ENCODE results near the gene MEF2C.

The MEF2C gene

GRCh38 chr5:88888848-88889188 lies 5.8 kb upstream of the MEF2C start:
- no peak for DNase-seq (ENCODE audit: low read depth in 2 of 2)

DNA sequence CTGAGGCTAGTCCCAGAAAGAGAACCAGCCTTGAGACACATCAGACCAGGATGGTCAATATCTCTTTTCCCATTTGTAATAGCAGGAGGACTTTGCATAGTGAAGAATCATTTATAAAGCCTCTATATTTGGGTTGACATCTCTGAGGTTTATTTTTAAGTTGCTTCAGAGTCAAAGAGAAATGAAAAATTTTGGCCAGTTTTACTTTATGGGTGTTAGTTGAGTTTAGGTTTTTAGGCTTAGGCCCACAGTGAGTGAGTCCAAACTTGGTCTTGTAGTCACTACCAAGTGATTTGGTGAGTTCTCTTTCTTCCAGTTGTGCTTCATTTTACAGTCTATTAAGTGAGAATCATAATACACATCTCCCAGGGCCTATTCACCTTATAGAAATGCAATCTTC lies 5.3 kb upstream of the MEF2C start:
- DNase-seq (ENCODE audit: low read depth in 2 of 2): no peak

DNA sequence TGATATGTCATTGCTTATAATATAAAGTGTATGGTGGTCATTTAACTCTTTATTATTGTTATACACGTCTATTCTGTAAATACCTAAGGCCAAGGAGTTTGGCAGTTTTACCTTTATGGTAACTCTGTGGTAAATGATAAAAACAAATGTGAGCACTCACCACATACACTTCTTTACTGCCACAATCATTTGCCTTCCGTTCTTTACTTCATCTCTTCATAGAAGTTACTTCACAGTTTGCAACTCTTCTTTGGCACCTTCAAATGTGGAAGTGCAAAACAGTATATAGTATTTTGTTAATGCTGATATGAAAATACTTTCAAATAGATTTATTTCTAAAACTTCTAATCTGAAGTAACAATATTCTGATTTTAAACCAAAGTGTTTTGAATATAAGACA lies 4.4 kb upstream of the MEF2C start:
- no peak for DNase-seq (ENCODE audit: low read depth in 2 of 2)

DNA sequence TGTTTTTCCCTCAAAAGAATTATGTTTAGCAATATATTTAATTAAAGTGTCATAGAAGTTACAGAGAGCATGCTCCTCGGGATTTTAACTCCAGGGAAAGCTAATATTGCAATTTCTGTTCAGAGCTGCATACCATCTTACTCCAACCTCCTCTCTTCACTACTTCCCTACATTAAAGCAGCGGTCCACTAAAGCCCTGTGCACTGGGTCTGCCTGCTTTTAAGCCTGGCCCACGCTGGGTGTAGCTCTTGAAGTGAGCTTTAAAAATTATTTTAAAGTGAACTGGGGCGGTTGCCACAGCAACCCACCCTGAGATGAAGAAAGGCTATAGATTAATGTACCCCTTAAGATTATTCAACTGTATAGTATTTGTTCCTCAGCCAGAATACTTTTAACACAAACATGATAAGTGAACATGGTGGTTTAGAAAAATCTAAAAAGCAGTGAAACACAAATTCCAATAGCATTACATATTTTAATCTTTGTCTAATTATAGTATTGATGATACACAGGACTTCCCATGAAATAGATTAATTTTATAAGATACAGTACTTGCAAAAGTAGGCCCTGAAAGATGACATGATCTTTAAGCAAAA lies 3.9 kb upstream of the MEF2C start:
- DNase-seq (ENCODE audit: low read depth in 2 of 2): no peak

GRCh38 chr5:88886252-88886651 lies 3.3 kb upstream of the MEF2C start:
- no peak for DNase-seq (ENCODE audit: low read depth in 2 of 2)

GRCh38 chr5:88885002-88885401 lies 2.0 kb upstream of the MEF2C start:
- no peak for DNase-seq (ENCODE audit: low read depth in 2 of 2)

DNA sequence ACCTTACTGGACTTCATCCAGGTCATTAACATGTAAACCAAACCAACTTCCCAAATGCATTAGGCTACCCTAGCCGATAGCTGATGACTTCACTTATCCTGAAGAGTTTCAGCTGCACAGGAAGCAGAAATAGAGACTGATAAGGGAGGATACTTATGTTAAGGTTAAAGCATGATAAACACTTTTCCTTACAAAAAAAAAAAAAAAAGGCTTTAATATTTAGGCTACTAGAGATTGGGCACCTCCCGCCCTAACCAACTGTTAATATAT lies 1.6 kb upstream of the MEF2C start:
- no peak for DNase-seq (ENCODE audit: low read depth in 2 of 2)

DNA sequence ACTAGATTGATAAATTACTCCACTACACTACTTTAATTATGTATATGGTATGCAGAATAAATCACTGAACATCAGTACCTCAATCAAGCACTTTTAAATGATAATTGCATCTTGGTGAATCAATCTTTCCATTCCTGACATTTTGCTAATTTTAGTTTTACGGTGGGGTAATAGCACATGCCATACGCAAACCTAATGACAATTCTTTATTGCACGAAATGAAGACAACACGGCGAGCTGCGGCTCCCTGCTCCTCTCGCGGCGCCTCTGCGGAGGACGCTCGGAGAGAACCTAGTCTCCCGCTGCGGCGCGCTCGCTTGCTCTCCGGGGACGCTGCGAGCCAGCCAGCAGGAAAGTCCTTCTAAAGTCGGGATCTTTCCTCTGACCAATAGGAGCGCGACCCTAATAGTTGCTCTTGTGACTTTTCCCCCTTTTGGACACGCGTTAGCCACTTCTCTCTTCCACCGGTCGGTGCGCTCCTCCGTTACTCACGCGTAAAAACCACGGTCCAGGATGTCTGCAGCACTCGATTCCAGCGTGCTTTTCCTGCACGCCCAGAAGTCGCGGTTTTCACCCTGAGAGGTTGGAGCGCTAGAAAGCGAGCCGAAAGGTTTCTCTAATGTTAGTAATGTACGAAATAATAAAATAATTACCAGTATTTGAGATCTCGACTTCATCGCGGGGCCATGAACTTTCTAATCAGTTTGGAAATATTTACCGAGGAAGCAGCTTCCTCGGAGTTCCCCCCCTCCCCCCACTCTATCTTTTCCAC lies 1.0 kb upstream of the MEF2C start:
- no peak for DNase-seq (ENCODE audit: low read depth in 2 of 2)

DNA sequence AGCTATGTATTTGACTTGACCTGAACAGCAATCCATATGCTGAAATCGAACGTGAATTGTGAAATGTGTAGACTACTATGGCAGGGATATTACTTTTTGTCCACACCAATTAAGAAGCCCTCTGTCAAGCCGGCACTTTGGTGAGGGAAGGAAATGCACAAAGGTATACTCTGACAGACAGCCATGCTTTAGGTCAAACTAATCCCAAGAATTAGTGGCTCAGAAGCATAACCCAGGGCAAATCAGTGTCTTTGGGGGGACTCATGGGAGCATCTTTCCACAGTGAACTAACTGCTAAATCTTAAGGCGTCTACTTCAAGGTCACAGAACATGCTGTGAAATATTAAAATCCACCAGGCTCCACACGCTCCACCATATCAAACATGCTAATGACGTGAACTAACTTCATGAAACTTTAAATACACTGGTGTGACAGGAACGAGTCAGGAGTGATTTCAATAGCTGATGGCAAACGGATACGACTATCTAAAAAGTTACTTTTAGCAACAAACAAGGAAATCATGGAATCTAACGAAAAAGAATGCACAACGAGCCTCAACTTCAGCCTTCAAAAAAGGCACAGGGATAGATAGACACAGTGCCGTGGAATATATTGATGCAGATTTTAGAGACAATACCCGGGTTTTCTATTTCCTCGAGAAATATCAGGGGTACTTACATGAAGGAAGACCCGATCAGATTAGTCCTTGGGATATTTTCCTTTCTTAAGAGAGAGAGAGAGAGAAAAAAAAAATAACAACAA lies 527 bp downstream of the MEF2C start:
- DNase-seq (ENCODE audit: low read depth in 2 of 2): no peak

DNA sequence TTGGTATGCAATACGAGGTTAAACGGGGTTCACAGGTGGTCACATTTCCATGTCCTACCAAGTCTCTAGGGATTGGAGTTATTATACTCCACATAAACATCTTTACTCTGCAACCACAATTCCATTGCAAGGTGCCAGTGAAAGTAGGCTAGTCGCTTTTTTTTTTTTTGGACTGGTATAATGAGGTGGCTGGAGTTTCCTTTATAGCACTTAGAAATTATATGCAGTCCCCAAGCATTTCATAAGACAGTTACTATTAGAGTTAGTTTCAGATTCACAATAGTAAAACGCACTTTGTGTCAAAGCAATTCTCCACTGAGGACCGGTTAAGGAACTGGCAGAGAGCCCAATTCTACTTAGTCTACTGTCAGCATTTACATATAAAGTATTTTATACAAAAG lies 1.4 kb downstream of the MEF2C start:
- no peak for DNase-seq (ENCODE audit: low read depth in 2 of 2)

GRCh38 chr5:88880201-88880600 lies 2.8 kb downstream of the MEF2C start:
- no peak for DNase-seq (ENCODE audit: low read depth in 2 of 2)

- no peak for DNase-seq (ENCODE audit: low read depth in 2 of 2)
Measured at GRCh38 chr5:88879724-88880123, 3.3 kb downstream of the MEF2C start.

DNA sequence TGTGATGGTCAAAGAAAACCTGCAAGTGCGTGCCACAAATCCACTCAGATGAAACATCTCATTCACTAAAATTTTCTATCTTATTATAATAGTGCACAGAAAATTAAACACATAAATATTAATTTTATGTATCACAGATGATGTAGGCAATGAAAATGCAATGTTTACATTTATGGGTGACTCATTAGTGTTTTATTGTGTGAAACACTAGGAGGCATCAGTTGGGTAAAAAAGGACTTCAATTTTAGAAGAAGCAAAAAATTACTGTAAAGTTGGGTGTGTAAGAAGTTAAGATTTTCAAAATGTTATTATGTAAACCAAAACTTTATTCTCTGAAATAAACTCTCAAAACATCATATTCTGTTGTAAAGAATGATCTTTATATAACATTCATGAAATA lies 4.0 kb downstream of the MEF2C start:
- no peak for DNase-seq (ENCODE audit: low read depth in 2 of 2)

DNA sequence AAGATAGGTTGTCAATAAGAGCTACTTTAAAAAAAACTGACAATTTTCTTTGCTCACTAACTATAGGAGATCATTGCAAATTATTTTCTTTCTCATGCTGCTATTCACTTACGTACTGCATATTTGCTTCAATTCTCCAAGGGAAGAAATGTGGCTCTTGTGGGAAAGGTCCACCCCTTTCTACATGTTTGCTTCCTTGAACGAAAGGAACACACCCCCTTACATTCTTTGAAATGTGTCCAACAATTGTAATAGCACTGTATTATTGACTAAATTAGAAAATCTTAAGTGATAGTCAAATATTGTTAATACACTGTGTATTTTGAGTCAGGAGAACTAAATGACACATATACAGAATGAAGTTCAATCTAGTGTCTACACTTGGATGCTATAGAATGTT lies 5.2 kb downstream of the MEF2C start:
- DNase-seq (ENCODE audit: low read depth in 2 of 2): no peak

GRCh38 chr5:88876714-88877113 lies 6.3 kb downstream of the MEF2C start:
- no peak for DNase-seq (ENCODE audit: low read depth in 2 of 2)

DNA sequence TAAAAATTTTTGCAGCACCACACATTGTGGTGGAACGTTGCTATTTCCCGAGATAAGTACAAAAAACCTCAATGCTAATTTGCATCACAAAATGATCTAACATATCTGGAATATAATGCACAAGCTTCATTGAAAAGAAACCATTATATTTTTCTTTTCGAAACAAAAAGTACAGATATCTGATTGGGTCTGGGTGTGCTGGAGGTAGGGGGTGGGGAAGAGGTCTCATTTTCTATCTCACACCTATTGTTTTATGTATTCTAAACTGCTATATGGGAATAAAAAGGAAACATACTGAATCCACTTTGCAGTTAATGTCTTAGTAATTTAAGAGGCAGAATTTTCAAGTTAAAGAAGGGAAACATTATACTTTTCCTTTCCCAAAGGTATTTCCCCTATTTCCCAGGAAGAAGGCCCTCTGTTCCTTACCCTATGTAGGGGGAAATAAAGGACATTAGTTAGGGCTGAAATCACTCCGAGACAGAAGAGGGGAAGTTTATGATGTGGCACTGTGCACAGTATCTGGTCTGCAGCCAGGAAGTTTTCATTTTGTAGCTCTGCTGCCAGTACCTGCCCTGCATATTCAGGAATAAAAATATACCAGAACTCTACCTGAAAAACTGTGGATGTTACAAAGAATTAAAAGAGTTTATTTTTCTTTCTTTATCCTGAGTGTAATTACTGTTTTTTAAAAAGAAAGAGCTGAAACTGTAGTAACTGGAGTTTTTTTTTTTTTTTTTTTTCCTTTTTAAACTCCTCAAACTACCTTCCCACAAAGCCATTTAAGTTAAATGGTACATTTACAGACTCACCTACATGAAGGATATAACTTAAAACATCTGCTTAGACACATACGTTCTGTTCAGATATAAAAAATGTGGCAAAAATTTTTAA lies 7.4 kb downstream of the MEF2C start:
- no peak for DNase-seq (ENCODE audit: low read depth in 2 of 2)

- DNase-seq (ENCODE audit: low read depth in 2 of 2): no peak
Measured at GRCh38 chr5:88873447-88873846, 9.5 kb downstream of the MEF2C start.

- DNase-seq (ENCODE audit: low read depth in 2 of 2): no peak
Measured at GRCh38 chr5:88872971-88873370, 10.0 kb downstream of the MEF2C start.

DNA sequence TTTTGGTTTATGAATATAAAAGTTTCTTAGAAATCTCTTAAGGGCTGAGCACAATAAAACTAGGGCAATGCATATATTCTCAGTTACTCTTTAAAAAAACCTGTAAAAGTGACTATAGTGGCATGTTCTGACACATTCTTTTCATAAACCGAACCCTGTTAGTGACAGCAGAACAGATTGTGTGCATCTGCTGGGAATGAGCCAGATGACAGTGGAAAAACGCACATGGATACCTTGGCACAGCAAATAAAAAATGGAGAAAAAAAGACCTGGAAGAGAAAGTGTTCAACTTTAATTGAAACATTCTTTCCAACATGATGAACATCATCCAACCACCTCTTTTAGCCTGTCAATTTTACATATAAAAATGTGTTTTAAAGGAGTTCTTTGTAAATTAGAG lies 12.7 kb downstream of the MEF2C start:
- no peak for DNase-seq (ENCODE audit: low read depth in 2 of 2)

DNA sequence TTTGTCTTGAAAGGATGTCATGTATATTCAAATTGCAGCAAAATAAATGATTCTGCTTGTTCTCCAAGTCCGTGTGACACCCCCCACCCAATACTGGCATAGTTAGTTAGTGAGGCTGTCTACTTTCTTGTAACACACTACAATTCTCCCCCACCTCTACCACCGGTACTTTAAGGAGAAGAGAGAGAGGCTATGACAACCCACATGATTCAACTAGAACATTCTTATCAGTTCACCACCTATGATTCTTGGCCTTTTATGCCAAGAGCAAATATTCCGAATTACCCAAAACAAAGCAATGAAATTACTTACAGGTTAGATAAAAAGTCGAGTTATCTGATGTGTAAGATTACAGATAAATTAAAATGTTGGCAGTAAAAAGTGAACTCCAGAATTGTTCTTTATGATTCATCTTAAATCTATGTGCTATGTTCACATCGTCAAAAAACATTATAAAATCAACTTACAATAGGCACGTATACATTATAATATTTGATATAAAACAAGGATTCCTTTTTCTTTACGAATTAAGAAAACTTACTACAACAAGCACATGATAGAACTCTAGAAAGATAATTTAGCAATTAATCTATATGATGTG lies 14.4 kb downstream of the MEF2C start:
- no peak for DNase-seq (ENCODE audit: low read depth in 2 of 2)

DNA sequence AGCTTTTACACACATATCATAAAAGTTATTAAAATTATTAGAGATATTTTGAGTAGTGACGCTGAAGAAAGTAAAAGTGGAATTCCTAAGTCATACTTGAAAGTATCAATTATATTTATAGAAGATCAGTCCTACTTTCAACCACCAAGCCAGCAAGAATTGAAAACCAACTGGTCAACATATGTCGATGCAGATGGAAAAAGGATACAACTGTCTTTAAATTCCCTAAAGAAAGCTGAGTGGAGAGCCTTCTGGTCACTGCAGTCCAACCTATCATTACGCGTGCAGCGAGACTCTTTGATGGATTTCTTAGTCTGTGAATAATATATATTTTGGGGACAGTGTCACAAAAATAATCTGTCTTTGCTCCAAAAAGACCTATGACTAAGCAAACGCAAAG lies 15.3 kb downstream of the MEF2C start:
- no peak for DNase-seq (ENCODE audit: low read depth in 2 of 2)

- DNase-seq (ENCODE audit: low read depth in 2 of 2): no peak
Measured at GRCh38 chr5:88863523-88863922, 19.5 kb downstream of the MEF2C start.
